Measurements from ENCODE around the gene MAN1A1. TPM values are rescaled to one million over a fixed set of nuclear protein-coding genes. Genes with fewer than 3 reads are reported as not detected.

Gene MAN1A1
- total and polyA plus RNA-seq, 4 donors = 11.7 to 60.4 (median 33.7) TPM

- no peak for DNase-seq (ENCODE audit: low read depth in 4 of 6, low spot score in 6 of 6)
- Histone ChIP-seq H3K27me3 (ENCODE audit: control insufficient read depth, insufficient read depth, low read length) (no peaks in the 10 kb centered on the region), H3K4me1 (ENCODE audit: control insufficient read depth, insufficient read depth, low read length) (no peaks in the 10 kb centered on the region), H3K9me3 (ENCODE audit: control insufficient read depth, insufficient read depth, low read length) (no peaks in the 10 kb centered on the region), H3K27ac (ENCODE audit: low read depth, low read length) (no peak overlapping the region), H3K4me3 (ENCODE audit: low read depth, low read length) (no peak overlapping the region), H3K36me3 (ENCODE audit: control insufficient read depth, insufficient read depth, low read length) (no peaks in the 10 kb centered on the region)
- WGBS (ENCODE audit: insufficient coverage) = no CpG with 5 or more reads among the region's 1 CpG
Observed at GRCh38 chr6:119127627-119128026, 221.9 kb downstream of the MAN1A1 start.

Small RNA genes within 50 kb of the gene (small RNA-seq; reads per million reads assigned to genes)
- not detected for gene AL022722.2 (ENCODE audit: low replicate concordance)
- gene RNU6-194P (ENCODE audit: low replicate concordance) = not detected

Measured in spinal cord (tissue), 10 donors.